Liver (tissue), 9 donors: ENCODE measurements around the gene JPH4. TPM values are rescaled to one million over a fixed set of nuclear protein-coding genes. Genes with fewer than 3 reads are reported as not detected.

Source experiments
- DNase-seq: peaks from one replicate; pipeline ENCODE4 v3.0.0-alpha.2; 2017; ENCODE audit warnings: low spot score
- H3K27ac ChIP-seq, 2 donors: one replicate each; pipeline ENCODE4 v1.7.0; 2013; ENCODE audit warnings: inconsistent platforms in 2 of 2, low read length in 2 of 2, control low read depth in 1 of 2, low read depth in 1 of 2, mild to moderate bottlenecking in 1 of 2
- H3K27me3 ChIP-seq, 4 donors: one replicate each; pipeline versions ENCODE4 v1.6.1 to v1.7.0; 2013; ENCODE audit warnings: low read length in 3 of 4, inconsistent platforms in 1 of 4, mild to moderate bottlenecking in 1 of 4, moderate library complexity in 1 of 4; ENCODE audit not compliant: control insufficient read depth in 4 of 4, insufficient read depth in 4 of 4
- H3K36me3 ChIP-seq, 4 donors: one replicate each; pipeline versions ENCODE4 v1.6.1 to v1.7.0; 2013; ENCODE audit warnings: low read length in 3 of 4, mild to moderate bottlenecking in 3 of 4, low read depth in 1 of 4, moderate library complexity in 1 of 4; ENCODE audit not compliant: control insufficient read depth in 4 of 4, insufficient read depth in 3 of 4
- H3K4me1 ChIP-seq, 4 donors: one replicate each; pipeline versions ENCODE4 v1.6.1 to v1.7.0; 2013; ENCODE audit warnings: low read length in 3 of 4, mild to moderate bottlenecking in 3 of 4, moderate library complexity in 1 of 4; ENCODE audit not compliant: control insufficient read depth in 4 of 4, insufficient read depth in 4 of 4
- H3K4me3 ChIP-seq, 3 donors: one replicate each; pipeline versions ENCODE4 v1.6.1 to v1.7.0; 2013; ENCODE audit warnings: low read length in 3 of 3, control low read depth in 1 of 3, low read depth in 1 of 3, mild to moderate bottlenecking in 1 of 3
- H3K9ac ChIP-seq, 2 donors: one replicate each; pipeline ENCODE4 v1.7.0; 2013; ENCODE audit warnings: low read length in 2 of 2, mild to moderate bottlenecking in 2 of 2, moderate library complexity in 2 of 2, control low read depth in 1 of 2, low read depth in 1 of 2
- H3K9me3 ChIP-seq, 4 donors: one replicate each; pipeline versions ENCODE4 v1.6.1 to v1.7.0; 2013; ENCODE audit warnings: low read length in 3 of 4; ENCODE audit not compliant: control insufficient read depth in 4 of 4
- ATF3 ChIP-seq: IDR thresholded peaks from 2 replicates; pipeline ENCODE4 v1.6.1; 2016; ENCODE audit warnings: antibody characterized with exemption
- CTCF ChIP-seq: fragments of 150-350 bp; IDR thresholded peaks from 2 replicates; pipeline ENCODE4 v1.5.1; 2017; ENCODE audit warnings: improper control_type of control experiment, low read depth, low read length; ENCODE audit not compliant: missing input control
- EGR1 ChIP-seq, 2 donors: IDR thresholded peaks; 2 replicates each; pipeline ENCODE4 v1.6.1; 2016 to 2018; ENCODE audit warnings: antibody characterized with exemption in 2 of 2, low read depth in 2 of 2
- FOXA1 ChIP-seq: IDR thresholded peaks from 2 replicates; pipeline ENCODE4 v1.6.1; 2016; ENCODE audit warnings: antibody characterized with exemption
- FOXA2 ChIP-seq: IDR thresholded peaks from 2 replicates; pipeline ENCODE4 v1.6.1; 2016; ENCODE audit warnings: antibody characterized with exemption
- GABPA ChIP-seq, 2 donors: IDR thresholded peaks in 1 of 2; conservative IDR thresholded peaks in 1 of 2; 2 replicates each; pipeline ENCODE4 v1.6.1; 2016; ENCODE audit warnings: antibody characterized with exemption in 2 of 2, mild to moderate bottlenecking in 1 of 2, moderate library complexity in 1 of 2
- HNF4A ChIP-seq, 2 donors: conservative IDR thresholded peaks; 2 replicates each; pipeline ENCODE4 v1.6.1; 2016; ENCODE audit warnings: antibody characterized with exemption in 2 of 2, mild to moderate bottlenecking in 2 of 2
- HNF4G ChIP-seq: IDR thresholded peaks from 2 replicates; pipeline ENCODE4 v1.6.1; 2016; ENCODE audit warnings: antibody characterized with exemption
- JUND ChIP-seq, 2 donors: IDR thresholded peaks; 2 replicates each; pipeline ENCODE4 v1.6.1; 2016; ENCODE audit warnings: antibody characterized with exemption in 2 of 2
- MAX ChIP-seq: IDR thresholded peaks from 2 replicates; pipeline ENCODE4 v1.6.1; 2016; ENCODE audit warnings: antibody characterized with exemption
- NR2F2 ChIP-seq: IDR thresholded peaks from 2 replicates; pipeline ENCODE4 v1.6.1; 2016; ENCODE audit warnings: antibody characterized with exemption
- RAD21 ChIP-seq, 2 donors: IDR thresholded peaks; 2 replicates each; pipeline ENCODE4 v1.6.1; 2016; ENCODE audit warnings: antibody characterized with exemption in 2 of 2, mild to moderate bottlenecking in 2 of 2
- REST ChIP-seq: IDR thresholded peaks from 2 replicates; pipeline ENCODE4 v1.6.1; 2016; ENCODE audit warnings: antibody characterized with exemption, mild to moderate bottlenecking
- RXRA ChIP-seq, 2 donors: IDR thresholded peaks; 2 replicates each; pipeline ENCODE4 v1.6.1; 2017 to 2018; ENCODE audit warnings: antibody characterized with exemption in 2 of 2, mild to moderate bottlenecking in 1 of 2
- SP1 ChIP-seq: IDR thresholded peaks from 2 replicates; pipeline ENCODE4 v1.6.1; 2018; ENCODE audit warnings: antibody characterized with exemption, mild to moderate bottlenecking
- TAF1 ChIP-seq: conservative IDR thresholded peaks from 2 replicates; pipeline ENCODE4 v1.6.1; 2016; ENCODE audit warnings: antibody characterized with exemption, mild to moderate bottlenecking
- YY1 ChIP-seq: IDR thresholded peaks from 2 replicates; pipeline ENCODE4 v1.6.1; 2016; ENCODE audit warnings: antibody characterized with exemption, mild to moderate bottlenecking
- ZBTB33 ChIP-seq: IDR thresholded peaks from 2 replicates; pipeline ENCODE4 v1.6.1; 2016; ENCODE audit warnings: antibody characterized with exemption
- WGBS: extraction: QIAGEN DNeasy Blood & Tissue Kit; methylation state at CpG from one replicate; pipeline ENCODE4 v1.1.7; 2013; 5-methylcytosine and 5-hydroxymethylcytosine counted together
- polyA plus RNA-seq, 2 donors: library from polyadenylated mRNA; stranded (reverse) in 1 of 2; unstranded in 1 of 2; fragments of 200-250 nt in 1 of 2; fragments of >200 nt in 1 of 2; fragmentation: Nextera tagmentation in 1 of 2; extraction: Ambion mirVana in 1 of 2; gene quantifications; one replicate each; pipeline versions ENCODE4 v1.2.1 to v1.2.3, GENCODE V29; 2013 to 2015
- total RNA-seq, 2 donors: library from RNA; depleted of rRNA; stranded (reverse); fragments of >200 nt; gene quantifications; one replicate each; pipeline ENCODE4 v1.2.3, GENCODE V29; 2014
- donor health status: healthy.
- donor health status: healthy.
- donor health status: healthy.
- donor health status: healthy.
- donor health status: healthy.

JPH4 gene
- total and polyA plus RNA-seq, 4 donors, result 0.07 to 0.24 (median 0.16) TPM

- DNase-seq, result no peak
- Histone ChIP-seq H3K9ac (no peak overlapping the region), H3K4me1 (peaks cover 0 to 11% (median 9%) of the 10 kb centered on the region in 4 donors), H3K27me3 (no peaks in the 10 kb centered on the region), H3K4me3 (no peak overlapping the region), H3K27ac (no peak overlapping the region), H3K9me3 (no peaks in the 10 kb centered on the region), H3K36me3 (no peaks in the 10 kb centered on the region)
- WGBS, result 75% methylated on average over 2 of the region's 2 CpGs
- TF ChIP-seq EGR1 (IDR thresholded peaks at IDR 0.05; ENCODE audit: low read depth in 2 of 2), result no peak
Observed at GRCh38 chr14:23604148-23604547, 25.6 kb upstream of the JPH4 start.

GRCh38 chr14:23603103-23603502, 24.5 kb upstream of the JPH4 start:
- no peaks in the 10 kb centered on the region for H3K9me3 ChIP-seq
- no peaks in the 10 kb centered on the region for H3K27me3 ChIP-seq
- H3K9ac ChIP-seq, result no peak overlapping the region
- 87% methylated on average over 2 of the region's 2 CpGs for whole genome bisulfite sequencing
- peaks cover 0 to under 1% (median 0%) of the 10 kb centered on the region in 4 donors for H3K4me1 ChIP-seq
- DNase-seq, result no peak
- H3K36me3 ChIP-seq, result no peaks in the 10 kb centered on the region
- H3K4me3 ChIP-seq, result no peak overlapping the region
- no peak for TF ChIP-seq GABPA (IDR thresholded peaks at IDR 0.05 in 1 of 2, conservative IDR thresholded peaks at IDR 0.05 in 1 of 2)
- no peak for TF ChIP-seq FOXA1
- TF ChIP-seq ATF3, result no peak
- TF ChIP-seq SP1, result no peak
- no peak for TF ChIP-seq TAF1
- TF ChIP-seq CTCF, result no peak
- no peak for TF ChIP-seq HNF4G
- TF ChIP-seq JUND (IDR thresholded peaks at IDR 0.05), result no peak
- no peak for TF ChIP-seq HNF4A (conservative IDR thresholded peaks at IDR 0.05)
- no peak for TF ChIP-seq REST
- no peak for TF ChIP-seq ZBTB33
- TF ChIP-seq FOXA2, result no peak
- no peak for TF ChIP-seq MAX
- no peak for TF ChIP-seq RXRA (IDR thresholded peaks at IDR 0.05)
- no peak for TF ChIP-seq EGR1 (IDR thresholded peaks at IDR 0.05; ENCODE audit: low read depth in 2 of 2)
- no peak for TF ChIP-seq YY1
- TF ChIP-seq NR2F2, result no peak
- no peak for TF ChIP-seq RAD21 (IDR thresholded peaks at IDR 0.05)
- H3K27ac ChIP-seq, result no peak overlapping the region
